Measurements from ENCODE around the gene COL15A1. TPM values are rescaled to one million over a fixed set of nuclear protein-coding genes. Genes with fewer than 3 reads are reported as not detected.

Gene COL15A1
- total RNA-seq, 4 donors from 2014 or later: 4.6 to 51.9 (median 10.7) TPM

GRCh38 chr9:99011161-99011709 is 67.5 kb downstream of the COL15A1 start:
- H3K27me3 ChIP-seq: no peaks in the 10 kb centered on the region
- intact Hi-C loops (cut with DNase I; ENCODE audit: low total_unique reads): no loop called here
- H3K4me1 ChIP-seq: no peaks in the 10 kb centered on the region
- no peak for DNase-seq
- H3K36me3 ChIP-seq: no peaks in the 10 kb centered on the region
- no peaks in the 10 kb centered on the region for H3K9me3 ChIP-seq
- in situ Hi-C loops (cut with MboI; ENCODE audit: low pct_ligation_motif_present in 1 of 4, low pct_unique_long_range_greater_than_20kb in 1 of 4, low sequenced_read_pairs in 3 of 4): no loop called here
- TF ChIP-seq EP300 (IDR thresholded peaks at IDR 0.05; ENCODE audit: low read depth): no peak
- no peak for TF ChIP-seq CTCF (IDR thresholded peaks at IDR 0.05)
- TF ChIP-seq POLR2AphosphoS5 (IDR thresholded peaks at IDR 0.05): no peak
- TF ChIP-seq POLR2A (IDR thresholded peaks at IDR 0.05): no peak
- no peak overlapping the region for H3K27ac ChIP-seq
- no peak overlapping the region for H3K4me3 ChIP-seq

GRCh38 chr9:99012957-99013512 is 69.3 kb downstream of the COL15A1 start:
- H3K36me3 ChIP-seq: no peaks in the 10 kb centered on the region
- no peaks in the 10 kb centered on the region for H3K27me3 ChIP-seq
- H3K4me1 ChIP-seq: no peaks in the 10 kb centered on the region
- 75 to 85% methylated on average over 2 to 5 of the region's 5 CpGs for WGBS, 2 donors (ENCODE audit: low coverage in 1 of 2)
- intact Hi-C loops (cut with DNase I; ENCODE audit: low total_unique reads): no loop called here
- in situ Hi-C loops (cut with MboI; ENCODE audit: low pct_ligation_motif_present in 1 of 4, low pct_unique_long_range_greater_than_20kb in 1 of 4, low sequenced_read_pairs in 3 of 4): no loop called here
- TF ChIP-seq CTCF (IDR thresholded peaks at IDR 0.05): peak in 3 of 5 experiments; percentile 11 to 20 (median 16)
- no peak for TF ChIP-seq EP300 (IDR thresholded peaks at IDR 0.05; ENCODE audit: low read depth)
- no peak overlapping the region for H3K27ac ChIP-seq
- DNase-seq: no peak
- H3K9me3 ChIP-seq: no peaks in the 10 kb centered on the region
- H3K4me3 ChIP-seq: no peak overlapping the region

- no peak overlapping the region for H3K27ac ChIP-seq
- intact Hi-C loops (cut with DNase I; ENCODE audit: low total_unique reads) (no loop called here), in situ Hi-C loops (cut with MboI; ENCODE audit: low pct_ligation_motif_present in 1 of 4, low pct_unique_long_range_greater_than_20kb in 1 of 4, low sequenced_read_pairs in 3 of 4) (no loop called here)
- no peaks in the 10 kb centered on the region for H3K27me3 ChIP-seq
- no peaks in the 10 kb centered on the region for H3K36me3 ChIP-seq
- WGBS, 2 donors (ENCODE audit: low coverage in 1 of 2): 37 to 53% methylated on average over 4 of the region's 4 CpGs
- no peaks in the 10 kb centered on the region for H3K4me1 ChIP-seq
- no peak for DNase-seq
- TF ChIP-seq POLR2A (IDR thresholded peaks at IDR 0.05) (no peak), POLR2AphosphoS5 (IDR thresholded peaks at IDR 0.05) (no peak), CTCF (IDR thresholded peaks at IDR 0.05) (no peak), EP300 (IDR thresholded peaks at IDR 0.05; ENCODE audit: low read depth) (no peak)
- no peak overlapping the region for H3K4me3 ChIP-seq
- no peaks in the 10 kb centered on the region for H3K9me3 ChIP-seq
These were observed 69.8 kb downstream of the COL15A1 start for GRCh38 chr9:99013550-99013949.

GRCh38 chr9:99015448-99015847 is 71.7 kb downstream of the COL15A1 start:
- no peak overlapping the region for H3K27ac ChIP-seq
- TF ChIP-seq POLR2A (IDR thresholded peaks at IDR 0.05): no peak
- TF ChIP-seq POLR2AphosphoS5 (IDR thresholded peaks at IDR 0.05): no peak
- TF ChIP-seq CTCF (IDR thresholded peaks at IDR 0.05): no peak
- no peak for TF ChIP-seq EP300 (IDR thresholded peaks at IDR 0.05; ENCODE audit: low read depth)
- no peaks in the 10 kb centered on the region for H3K9me3 ChIP-seq
- no peak overlapping the region for H3K4me3 ChIP-seq
- H3K36me3 ChIP-seq: no peaks in the 10 kb centered on the region
- H3K4me1 ChIP-seq: peaks cover 0 to 4% (median 1%) of the 10 kb centered on the region in 4 donors
- no peaks in the 10 kb centered on the region for H3K27me3 ChIP-seq
- 96% methylated on average over 3 of the region's 3 CpGs; no CpG with 5 or more reads in 1 of the 2 donors for WGBS, 2 donors (ENCODE audit: low coverage in 1 of 2)
- intact Hi-C loops (cut with DNase I; ENCODE audit: low total_unique reads): no loop called here
- no peak for DNase-seq
- in situ Hi-C loops (cut with MboI; ENCODE audit: low pct_ligation_motif_present in 1 of 4, low pct_unique_long_range_greater_than_20kb in 1 of 4, low sequenced_read_pairs in 3 of 4): no loop called here

All from transverse colon (tissue), 4 donors.